Activated CD4-positive, alpha-beta T cell treated with anti-CD3 and anti-CD28 coated beads for 4 hours (primary cell): ENCODE measurements around the gene SGTA.
"Not testable (repeated sequence)": the region's sequence is repeated elsewhere in the genome, so short reads cannot be mapped to it uniquely, and the experiment has no call there.

Experiments
- DNase-seq, 2 donors: peaks; one replicate each; pipeline ENCODE4 v3.0.0-alpha.2; 2020

Gene SGTA

DNA sequence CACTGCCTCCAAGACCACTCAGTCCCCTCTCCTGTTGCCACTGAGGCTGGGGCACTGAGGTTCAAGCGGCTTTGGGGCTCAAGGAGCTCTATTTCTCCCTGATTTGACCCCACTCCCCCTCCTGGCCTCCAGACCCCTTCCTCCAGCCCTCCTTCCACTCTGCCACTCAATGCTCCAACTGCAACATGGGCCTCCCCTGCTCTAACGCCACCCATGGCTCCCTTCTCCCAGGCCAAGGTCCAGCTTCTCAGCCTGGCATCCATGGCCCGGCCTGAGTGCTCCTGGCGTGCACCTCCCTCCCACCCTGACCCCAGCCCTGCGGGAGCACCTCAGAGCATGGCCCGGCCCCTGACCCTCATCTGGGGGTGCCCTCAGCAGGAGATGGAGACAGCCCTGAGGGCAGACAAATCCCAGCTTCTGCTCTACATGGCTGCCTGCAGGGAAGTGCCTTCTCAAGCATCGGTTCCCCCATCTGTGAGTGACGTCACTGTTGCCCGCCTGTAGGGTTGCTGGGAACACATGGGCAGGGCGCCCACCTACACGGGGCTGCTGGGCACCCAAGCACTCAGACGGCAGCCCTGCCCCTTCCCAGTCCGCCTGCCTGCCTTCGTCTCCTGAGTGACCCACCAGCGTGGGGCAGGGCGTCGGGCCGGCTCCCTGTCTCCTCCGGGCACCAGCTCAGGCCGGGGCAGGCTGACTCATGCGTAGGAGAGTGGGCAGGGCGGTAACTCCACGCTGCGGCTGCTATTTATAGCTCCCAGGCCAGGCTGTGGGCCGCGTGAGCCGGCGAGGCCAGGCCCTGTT, 60.3 kb downstream of the SGTA start:
- DNase-seq: no peak

DNA sequence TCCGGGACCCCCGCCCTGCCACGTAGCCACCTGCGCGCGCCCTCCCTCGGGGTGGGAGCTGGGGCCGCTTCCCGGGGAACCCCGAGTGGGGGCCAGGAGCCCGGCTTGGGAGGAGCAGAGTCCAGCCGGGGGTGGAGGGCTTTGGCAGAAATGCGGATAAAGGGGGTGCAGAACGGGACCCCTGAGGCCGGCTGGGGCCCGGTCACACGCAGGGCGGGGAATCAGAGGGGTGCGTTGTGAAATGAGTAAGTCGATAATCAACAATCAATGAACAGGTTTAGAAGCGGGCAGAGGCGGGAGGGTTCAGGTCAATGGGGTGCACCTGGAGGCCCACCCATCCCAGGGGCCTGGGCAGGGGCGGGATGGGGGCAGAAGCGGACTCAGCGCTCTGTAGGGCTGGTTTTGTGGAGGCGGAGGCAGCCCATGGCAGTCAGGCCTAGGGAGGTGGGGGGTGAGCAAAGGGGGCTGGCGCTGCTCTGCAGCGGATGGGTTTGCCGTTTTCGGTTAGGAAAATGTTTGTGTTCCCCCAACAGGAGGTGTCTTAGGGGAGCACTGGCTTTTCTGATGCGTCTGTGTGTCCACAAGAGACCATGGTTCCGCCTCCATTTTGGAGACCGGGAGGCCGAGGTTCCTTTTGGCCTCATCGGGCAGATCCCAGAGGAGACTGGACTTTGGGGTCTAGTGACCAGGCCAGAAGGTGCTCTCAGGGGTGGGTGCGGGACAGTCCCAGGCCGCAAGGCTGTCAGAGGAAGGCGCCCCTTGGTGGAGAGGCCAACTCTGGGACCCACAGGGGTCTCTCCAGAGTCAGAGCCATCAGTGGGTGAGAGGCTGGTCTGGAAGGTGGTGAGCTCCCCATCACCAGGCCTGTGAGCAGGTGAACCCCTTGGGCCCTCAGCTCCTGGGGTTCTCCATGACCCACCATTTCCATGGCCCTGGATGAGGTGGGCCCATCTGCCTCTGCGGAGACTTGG, 61.2 kb downstream of the SGTA start:
- no peak for DNase-seq

DNA sequence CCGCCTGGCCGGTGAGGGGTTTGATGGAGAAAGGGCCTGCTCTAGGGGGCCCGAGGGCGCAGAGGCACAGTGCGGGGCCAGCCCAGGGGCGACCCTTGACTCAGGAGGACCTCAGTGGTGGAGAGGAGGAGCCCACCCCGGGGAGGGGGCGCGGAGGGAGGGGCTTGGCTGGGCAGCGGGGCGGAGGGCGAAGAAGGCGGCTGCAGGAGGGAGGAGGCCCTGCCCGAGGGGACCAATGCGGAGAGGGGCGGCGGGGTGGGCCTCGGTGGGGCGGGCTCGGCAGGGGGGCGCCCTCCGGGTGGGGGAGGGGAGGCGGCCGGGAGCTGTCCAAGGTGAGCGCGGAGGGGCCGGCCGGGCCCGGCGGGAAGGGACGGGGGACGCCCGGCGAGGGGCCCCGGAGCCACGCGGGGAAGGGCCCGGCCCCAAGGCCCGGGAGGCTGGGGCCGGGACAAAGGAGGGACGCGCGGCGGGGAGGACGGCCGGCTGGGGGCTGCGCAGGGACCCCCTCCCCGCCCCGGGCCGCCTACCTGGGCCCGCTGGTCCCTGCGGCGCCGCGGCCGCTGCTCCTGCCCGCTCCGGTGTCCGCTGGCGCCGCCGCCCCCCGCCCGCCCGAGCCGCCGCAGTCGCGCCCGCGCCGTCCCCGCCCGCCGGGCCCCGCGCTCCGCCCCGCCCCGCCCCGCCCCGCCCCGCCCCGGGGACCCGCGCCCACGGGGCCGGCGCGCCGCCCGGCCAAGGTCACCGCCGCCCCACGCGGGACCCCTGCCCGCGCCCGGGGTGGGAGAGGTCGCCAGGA, 62.1 kb downstream of the SGTA start, which contains the start of gene DIRAS1:
DIRAS1 (minus strand) TSS at position 596 of the 793 bp plus-strand sequence. CDS start 3,566 bp downstream, outside the sequence.
- DNase-seq: no peak

DNA sequence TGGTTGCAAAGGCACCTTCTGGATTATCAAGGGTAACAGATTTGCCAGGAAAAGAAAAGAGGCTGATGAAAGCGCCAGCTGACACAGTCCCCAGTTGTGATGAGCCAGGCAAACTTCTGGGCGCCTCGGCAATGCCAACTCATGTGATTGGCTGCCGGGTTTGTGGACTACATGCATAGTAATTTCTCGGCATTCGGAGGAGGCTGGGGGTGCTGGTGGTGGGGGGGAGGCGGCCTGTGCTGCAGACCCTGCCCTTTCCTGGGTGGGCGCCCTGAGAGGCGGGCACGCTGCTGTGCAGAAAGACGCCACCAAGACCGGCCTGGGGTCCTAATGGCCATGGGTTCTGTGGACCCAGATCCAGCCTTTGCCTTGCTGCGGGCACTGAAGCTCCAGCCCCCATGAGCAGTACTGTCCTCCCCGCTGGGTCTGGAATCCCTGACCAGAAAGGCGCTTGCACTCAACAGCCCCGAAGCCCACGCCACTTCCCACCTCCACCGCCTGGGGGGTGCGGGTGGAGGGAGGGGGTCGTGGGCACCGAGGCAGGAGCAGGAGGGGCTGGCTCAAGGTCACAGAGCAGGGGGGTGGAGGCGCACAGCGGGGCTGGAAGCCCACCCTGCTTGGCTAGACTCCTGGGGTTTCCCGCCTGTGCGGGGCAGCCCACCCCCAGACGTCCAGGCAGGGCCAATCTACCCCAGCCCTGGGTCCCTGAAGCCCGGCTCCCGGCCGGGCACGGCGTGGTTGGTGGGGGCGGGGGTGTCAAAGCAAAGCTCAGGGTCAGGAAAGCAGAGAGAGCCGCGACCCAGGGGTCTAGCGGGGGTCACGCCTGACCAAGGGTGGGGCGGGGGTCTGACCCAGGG, 62.9 kb downstream of the SGTA start:
- no peak for DNase-seq

DNA sequence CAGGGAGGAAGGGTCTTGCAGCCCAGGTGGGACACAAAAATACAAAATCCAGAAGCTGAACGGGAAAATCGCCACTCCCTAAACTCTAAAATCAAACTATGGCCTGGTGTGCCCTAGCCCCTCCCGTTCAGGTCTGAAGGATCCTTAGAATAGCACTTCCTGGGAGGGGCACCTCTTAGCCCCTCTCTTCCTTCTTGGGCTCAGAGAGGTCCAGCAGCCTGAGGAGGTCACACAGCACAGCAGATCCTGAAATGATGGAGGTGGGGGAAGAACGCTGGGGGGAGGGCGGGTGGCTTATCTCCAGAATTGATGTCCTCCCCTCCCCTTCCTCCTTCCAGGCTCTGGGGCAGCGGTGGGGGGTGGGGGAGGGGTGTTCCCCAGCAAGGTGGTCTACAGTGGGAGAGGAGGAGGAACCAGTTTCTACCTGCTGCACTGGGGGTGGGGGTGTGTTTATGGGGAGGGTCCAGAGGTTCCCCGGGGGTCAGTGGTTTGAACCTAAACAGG, 63.8 kb downstream of the SGTA start:
- no peak for DNase-seq

DNA sequence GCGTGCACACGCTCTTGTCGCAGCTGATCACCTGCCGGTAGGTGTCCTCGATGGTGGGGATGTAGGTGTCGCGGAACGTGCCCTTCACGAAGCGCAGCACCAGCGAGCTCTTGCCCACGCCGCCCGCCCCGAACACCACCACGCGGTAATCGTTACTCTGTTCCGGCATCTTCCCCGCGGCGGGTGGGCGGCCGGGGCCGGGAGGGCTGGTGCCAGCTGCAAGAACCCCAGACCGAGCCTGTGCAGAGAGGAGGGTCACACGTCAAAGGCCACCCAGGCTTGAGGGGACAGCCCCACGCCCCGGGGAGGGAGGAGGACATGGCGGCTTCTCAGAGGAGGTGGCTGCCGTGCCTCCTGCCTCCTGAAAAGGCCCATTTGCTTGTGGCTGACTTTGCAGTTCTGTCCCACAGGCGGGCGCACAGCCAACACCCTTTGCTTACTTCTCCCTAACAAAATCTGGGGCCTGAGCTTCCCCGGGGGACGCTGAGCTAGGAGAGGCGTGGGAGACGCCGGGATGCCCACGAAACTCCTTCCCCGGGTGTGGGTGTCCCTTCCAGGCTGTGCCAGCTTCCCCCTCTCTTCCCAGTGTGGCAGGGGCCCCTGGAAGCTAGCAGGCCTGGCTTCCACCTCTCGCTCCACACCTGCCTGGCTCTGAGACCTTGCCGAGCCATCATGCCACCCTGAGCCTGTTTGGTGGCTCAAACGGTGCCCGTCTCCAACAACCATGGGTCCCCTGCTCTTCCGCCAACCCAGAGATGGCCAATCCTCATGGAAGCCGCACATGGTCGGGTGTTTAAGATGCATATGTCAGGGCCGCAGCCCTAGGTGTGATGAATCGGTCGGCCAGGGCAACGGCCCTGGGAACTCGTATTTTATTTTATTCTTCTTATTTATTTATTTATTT, 65.2 kb downstream of the SGTA start:
- no peak for DNase-seq

DNA sequence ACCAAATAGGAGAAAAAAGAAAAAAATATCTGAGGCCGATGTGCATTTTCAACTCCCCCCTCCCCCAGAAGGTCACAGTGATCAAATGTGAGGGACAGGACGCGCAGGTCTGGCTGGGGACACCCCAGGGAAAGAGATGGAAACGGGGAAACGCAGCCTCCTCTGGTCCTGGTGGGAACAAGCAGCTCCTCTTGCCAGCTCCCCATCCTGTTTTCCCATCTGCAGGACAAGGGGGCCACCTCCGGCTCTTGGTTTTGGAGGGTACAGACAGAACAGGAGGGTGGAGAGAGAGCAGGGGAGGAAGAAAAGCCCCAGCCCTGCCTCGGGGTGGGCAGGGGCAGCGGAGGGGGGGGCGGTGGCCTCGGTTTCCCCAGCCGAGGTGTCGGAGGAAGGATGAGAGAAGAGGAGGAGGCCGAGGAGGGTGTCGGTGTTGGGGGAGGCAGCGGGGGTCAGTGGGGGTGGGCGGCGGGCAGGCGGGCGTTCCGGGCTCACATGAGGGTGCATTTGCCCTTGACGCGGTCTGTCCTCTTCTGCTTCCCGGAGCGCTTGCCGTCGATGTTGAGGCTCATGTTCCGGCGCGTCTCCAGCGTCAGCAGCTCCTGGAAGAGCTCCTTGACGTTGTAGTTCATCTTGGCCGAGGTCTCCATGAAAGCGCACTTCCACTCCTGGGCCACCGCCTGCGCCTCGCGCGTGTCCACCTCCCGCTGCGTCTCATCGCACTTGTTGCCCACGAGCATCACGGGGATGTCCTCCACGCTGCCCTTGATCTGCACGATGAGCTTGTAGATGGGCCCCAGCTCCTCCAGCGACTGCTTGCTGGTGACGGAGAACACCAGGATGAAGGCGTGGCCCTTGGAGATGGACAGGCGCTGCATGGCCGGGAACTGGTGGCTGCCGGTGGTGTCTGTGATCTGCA, 66.1 kb downstream of the SGTA start:
- no peak for DNase-seq

DNA sequence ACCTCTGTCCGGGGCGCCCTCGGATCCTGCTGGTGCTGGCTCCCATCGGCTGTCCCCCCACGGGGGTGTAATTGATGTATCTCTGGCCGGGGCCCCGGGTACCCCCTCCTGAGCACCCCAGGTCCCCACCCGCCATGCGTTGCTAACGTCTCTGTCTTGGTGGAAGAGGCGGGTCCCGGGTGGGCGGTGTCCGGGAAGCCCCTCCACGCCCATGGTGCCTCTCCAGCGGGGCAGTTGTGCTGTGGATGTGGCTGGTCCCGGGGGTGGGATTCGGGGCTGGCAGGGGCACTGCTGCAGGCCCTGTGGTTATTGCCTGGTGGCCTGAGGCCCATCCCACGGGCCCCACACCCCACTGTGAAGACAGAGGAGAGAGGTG, 66.8 kb downstream of the SGTA start:
- DNase-seq: no peak

DNA sequence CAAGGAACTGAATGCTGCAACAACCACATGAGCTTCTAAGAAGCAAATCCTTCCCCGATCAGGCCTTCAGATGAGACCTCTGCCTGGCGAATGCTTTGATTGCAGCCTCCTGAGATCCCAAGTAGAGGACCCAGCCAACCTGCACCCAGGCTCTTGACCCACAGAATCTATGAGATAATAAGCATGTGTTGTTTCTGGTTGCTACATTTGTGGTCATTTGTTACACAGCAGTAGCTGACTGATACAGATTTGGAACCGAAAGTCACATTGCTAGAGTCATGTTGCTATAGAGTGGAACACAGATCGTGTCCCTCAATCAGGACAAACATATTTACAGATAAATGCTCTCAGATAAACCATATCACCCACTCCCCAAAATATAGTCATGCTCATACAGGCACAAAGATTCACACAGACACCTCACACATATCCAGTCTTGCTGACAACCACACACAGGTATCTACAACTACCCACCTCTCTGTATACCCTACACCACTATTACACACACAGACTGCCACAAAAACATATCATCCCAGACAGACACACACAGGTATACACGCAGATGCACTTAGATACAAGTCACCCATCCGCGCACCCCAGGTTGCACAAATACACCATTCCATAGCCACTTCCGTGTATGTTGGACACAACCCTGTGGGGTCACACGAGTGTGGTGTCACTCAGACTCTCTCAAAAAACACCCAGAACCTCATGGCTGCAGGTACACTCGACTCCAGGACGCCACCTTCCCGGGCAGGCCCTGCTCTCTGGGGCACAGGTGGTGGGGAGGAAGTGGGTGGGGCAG, 67.4 kb downstream of the SGTA start:
- DNase-seq: no peak

DNA sequence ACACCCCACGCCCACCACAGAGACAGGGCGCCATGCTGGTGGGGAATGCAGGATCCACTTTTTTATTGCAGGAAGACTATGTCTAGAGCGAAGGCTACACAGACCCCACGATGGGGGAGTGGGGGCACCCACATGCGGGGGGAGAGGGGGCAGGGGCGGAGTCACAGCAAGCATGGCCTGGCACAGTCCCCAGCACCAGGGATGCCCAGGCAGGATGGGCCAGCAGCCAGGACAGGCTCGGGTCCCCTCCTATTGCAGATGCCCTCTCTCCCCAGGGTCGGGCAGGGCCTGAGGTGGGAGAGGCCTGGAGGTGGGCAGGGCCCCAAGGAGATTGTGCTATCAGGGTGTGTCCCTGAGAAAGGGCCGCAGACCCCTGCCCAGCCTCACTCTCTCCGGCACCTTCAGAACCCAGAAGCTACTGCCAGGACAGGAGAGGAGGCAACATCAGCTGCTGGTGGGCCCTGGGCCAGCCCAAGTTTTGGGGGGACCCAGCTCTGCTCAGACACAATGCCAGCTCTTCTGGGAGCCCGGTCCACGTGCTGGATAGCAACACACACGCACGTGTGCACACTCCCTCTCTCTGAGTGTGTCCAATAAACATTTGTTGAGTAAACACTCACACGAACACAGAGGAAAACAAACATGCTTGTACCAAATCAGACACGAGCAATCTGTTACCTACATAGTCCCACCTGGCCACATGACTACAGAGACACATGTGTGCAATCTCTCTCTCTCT, 68.4 kb downstream of the SGTA start:
- DNase-seq: no peak

DNA sequence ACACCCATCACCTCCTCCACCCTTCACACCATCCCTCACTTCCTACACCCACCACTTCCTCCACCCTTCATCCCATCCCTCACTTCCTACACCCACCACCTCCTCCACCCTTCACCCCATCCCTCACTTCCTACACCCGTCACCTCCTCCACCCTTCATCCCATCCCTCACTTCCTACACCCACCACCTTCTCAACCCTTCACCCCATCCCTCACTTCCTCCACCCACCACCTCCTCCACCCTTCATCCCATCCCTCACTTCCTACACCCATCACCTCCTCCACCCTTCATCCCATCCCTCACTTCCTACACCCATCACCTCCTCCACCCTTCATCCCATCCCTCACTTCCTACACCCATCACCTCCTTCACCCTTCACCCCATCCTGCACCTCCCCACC, 69.0 kb downstream of the SGTA start:
- DNase-seq: not testable (repeated sequence)

DNA sequence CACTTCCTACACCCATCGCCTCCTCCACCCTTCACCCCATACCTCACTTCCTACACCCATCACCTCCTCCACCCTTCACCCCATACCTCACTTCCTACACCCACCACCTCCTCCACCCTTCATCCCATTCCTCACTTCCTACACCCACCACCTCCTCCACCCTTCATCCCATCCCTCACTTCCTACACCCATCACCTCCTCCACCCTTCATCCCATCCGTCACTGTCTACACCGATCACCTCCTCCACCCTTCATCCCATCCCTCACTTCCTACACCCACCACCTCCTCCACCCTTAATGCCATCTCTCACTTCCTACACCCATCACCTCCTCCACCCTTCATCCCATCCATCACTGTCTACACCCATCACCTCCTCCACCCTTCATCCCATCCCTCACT, 69.9 kb downstream of the SGTA start:
- DNase-seq: not testable (repeated sequence)

DNA sequence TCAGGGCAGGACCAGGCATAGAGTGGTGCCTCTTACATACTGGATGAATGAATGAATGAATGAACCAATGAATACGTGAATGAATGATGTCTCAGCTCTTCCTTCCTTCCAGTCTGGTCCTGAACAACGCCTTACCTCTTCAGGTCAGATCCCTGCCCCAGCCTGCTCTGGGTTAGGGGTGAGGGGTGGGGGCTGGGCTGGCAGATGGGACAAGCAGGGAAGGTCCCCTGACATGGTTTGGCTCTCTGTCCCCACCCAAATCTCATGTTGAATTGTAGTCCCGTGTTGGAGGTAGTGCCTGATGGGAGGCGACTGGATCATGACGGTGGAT, 71.2 kb downstream of the SGTA start:
- no peak for DNase-seq

DNA sequence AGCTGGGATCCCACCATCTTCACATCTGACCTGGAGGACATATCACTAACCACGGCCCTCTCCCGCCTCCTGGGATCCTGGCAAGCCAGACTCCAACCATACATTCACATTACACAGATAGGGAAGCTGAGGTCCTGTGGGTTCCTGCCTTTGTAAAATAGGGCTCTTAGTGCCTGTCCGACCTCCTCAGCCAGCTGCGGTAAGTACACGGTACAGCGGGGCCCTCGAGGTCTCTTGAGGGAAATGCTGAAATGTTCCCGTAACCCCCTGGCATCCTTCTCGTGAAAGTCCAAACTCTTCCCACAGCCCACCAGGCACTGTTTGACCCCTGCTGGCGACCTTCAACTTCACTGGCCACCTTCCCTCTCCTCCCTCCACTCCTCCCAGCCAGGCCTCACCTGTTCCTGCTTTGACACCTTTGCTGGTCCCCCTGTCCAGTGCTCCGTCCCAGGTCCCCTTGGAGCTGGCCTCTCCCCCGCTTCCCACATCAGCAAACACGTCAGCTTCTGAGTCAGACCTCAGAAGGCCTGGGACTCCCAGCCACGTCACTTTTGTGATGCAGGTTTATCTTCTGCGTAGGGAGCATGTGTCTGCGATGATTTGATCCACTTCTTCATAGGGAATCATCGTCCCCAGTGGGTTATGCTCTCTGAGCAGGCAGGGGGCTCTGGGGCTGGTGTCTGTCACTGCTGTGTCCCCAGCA, 71.8 kb downstream of the SGTA start:
- DNase-seq: no peak

DNA sequence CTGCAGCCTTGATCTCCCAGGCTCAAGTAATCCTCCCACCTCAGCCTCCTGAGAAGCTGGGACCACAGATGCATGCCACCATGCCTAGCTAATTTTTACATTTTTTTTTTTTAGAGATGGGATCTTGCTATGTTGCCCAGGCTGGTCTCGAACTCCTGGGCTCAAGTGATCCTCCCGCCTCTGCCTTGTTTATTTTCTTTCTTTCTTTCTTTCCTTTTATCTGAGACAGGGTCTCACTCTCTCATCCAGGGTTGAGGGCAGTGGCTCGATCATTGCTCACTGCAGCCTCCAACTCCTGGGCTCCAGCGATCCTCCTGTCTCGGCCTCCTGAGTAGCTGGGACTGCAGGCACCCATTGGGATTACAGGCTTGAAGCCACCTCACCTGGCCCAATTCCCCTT, 76.8 kb downstream of the SGTA start:
- DNase-seq: no peak
